Heart right ventricle (tissue), 16 donors: ENCODE measurements around the gene FGFR1OP2. TPM values are rescaled to one million over a fixed set of nuclear protein-coding genes. Genes with fewer than 3 reads are reported as not detected.
A peak's percentile ranks its signal among the peaks of the same experiment; 100 is the strongest.

ENCODE experiments used
- ATAC-seq, 8 donors: fragments of 200-7000 bp; cut with Tn5 transposase; one replicate each; pipeline ENCODE4 v1.9.1; 2020; ENCODE audit warnings: mild to moderate bottlenecking in 8 of 8, moderate library complexity in 8 of 8, moderate number of reproducible peaks in 1 of 8
- DNase-seq, 2 donors: peaks; one replicate each; pipeline ENCODE4 v3.0.0-alpha.2; 2020
- H3K27ac ChIP-seq, 10 donors: fragments of 200-600 bp; sonication (generic) in 2 of 10; one replicate each; pipeline versions ENCODE4 v1.5.0 to v1.8.0; 2020 to 2022; ENCODE audit warnings: mild to moderate bottlenecking in 3 of 10
- H3K27me3 ChIP-seq, 7 donors: fragments of 200-600 bp; one replicate each; pipeline ENCODE4 v1.8.0; 2021 to 2022; ENCODE audit warnings: mild to moderate bottlenecking in 2 of 7
- H3K36me3 ChIP-seq, 9 donors: fragments of 200-600 bp; sonication (generic) in 1 of 9; one replicate each; pipeline versions ENCODE4 v1.5.0 to v1.8.0; 2020 to 2022; ENCODE audit warnings: mild to moderate bottlenecking in 2 of 9
- H3K4me1 ChIP-seq, 9 donors: fragments of 200-600 bp; sonication (generic) in 1 of 9; one replicate each; pipeline versions ENCODE4 v1.5.0 to v1.8.0; 2020 to 2022; ENCODE audit warnings: mild to moderate bottlenecking in 4 of 9
- H3K4me3 ChIP-seq, 10 donors: fragments of 200-600 bp; sonication (generic) in 2 of 10; one replicate each; pipeline versions ENCODE4 v1.5.0 to v1.8.0; 2020 to 2022; ENCODE audit warnings: mild to moderate bottlenecking in 7 of 10, moderate library complexity in 2 of 10
- H3K9me3 ChIP-seq, 11 donors: fragments of 200-600 bp in 10 of 11; sonication (generic) in 2 of 11; one replicate each; pipeline versions ENCODE4 v1.5.0 to v1.8.0; 2013 to 2022; ENCODE audit warnings: mild to moderate bottlenecking in 2 of 11, control low read depth in 1 of 11, moderate library complexity in 1 of 11
- WGBS, 2 donors: extraction: QIAGEN DNeasy Blood & Tissue Kit; methylation state at CpG; one replicate each; pipeline ENCODE4 v1.1.7; 2013; ENCODE audit warnings: inconsistent platforms in 1 of 2; 5-methylcytosine and 5-hydroxymethylcytosine counted together
- intact Hi-C, 10 donors: fragments of 100-400 bp; cut with DNase I; formaldehyde crosslinking; loops; one replicate each; pipeline versions ENCODE4 v1.11.1 to v1.14.2; 2022
- polyA plus RNA-seq, 2 donors: library from polyadenylated mRNA; stranded (reverse); fragments of 200-250 nt; gene quantifications; one replicate each; pipeline ENCODE4 v1.2.3, GENCODE V29; 2013
- total RNA-seq, 10 donors: library from RNA; stranded (reverse); fragmentation: NEBNext Ultra II Directional in 3 of 10; extraction: Animal tissue kit (Norgen Biotek cat#: 25700) in 3 of 10; gene quantifications; one replicate each; pipeline versions ENCODE4 v1.2.1 to v1.2.4, GENCODE V29; 2021 to 2023
- TF ChIP-seq, protein P1 (sequence below), 9 donors: fragments of 200-600 bp; sonication (generic) in 2 of 9; IDR thresholded peaks; one replicate each; pipeline versions ENCODE4 v1.5.0 to v1.8.0; 2021 to 2022; ENCODE audit warnings: antibody characterized with exemption in 9 of 9, mild to moderate bottlenecking in 5 of 9, moderate library complexity in 1 of 9
- donor health status: Arrhythmogenic right ventricular cardiomyopathy.
- donor health status: ischemic (EF 13 %, LVEDD 7.1; RV severe dilation, severe dysfunction).
- donor health status: healthy with polysubstance abuse.
- donor health status: DM: no; HTN: yes; CAD: no.
- donor health status: DM: no; HTN: no; CAD: no.
- donor health status: ischemic (EF 25% LVEDD 6.9; RV normal size, moderate dysfunction).
- donor health status: ischemic (EF 25% LVEDD 5.7; RV mildly dilated, moderate dysfunction).
- donor health status: healthy.
- donor health status: DM: yes; HTN: yes; CAD: no.
- donor health status: Ischemic cardiomyopathy.
- donor health status: ischemic (EF 35%, LVEDD 5.7; RV mildly dilated, moderate dysfunction).
- donor health status: nonischemic (EF 11% LVEDD 7.7; RV severe dilation, severe dysfunction).
- donor health status: DM: yes; HTN: yes; CAD: no.
- donor health status: PGD.
- donor health status: ischemic (EF 29% LVEDD 5.4; RV normal size, mild dysfunction).
- donor health status: nonischemic (EF 23%, LVEDD 6.1; RV moderate dilation, normal function).

FGFR1OP2 gene
- total and polyA plus RNA-seq, 12 donors, result 22.3 to 41.6 (median 27.9) TPM

DNA sequence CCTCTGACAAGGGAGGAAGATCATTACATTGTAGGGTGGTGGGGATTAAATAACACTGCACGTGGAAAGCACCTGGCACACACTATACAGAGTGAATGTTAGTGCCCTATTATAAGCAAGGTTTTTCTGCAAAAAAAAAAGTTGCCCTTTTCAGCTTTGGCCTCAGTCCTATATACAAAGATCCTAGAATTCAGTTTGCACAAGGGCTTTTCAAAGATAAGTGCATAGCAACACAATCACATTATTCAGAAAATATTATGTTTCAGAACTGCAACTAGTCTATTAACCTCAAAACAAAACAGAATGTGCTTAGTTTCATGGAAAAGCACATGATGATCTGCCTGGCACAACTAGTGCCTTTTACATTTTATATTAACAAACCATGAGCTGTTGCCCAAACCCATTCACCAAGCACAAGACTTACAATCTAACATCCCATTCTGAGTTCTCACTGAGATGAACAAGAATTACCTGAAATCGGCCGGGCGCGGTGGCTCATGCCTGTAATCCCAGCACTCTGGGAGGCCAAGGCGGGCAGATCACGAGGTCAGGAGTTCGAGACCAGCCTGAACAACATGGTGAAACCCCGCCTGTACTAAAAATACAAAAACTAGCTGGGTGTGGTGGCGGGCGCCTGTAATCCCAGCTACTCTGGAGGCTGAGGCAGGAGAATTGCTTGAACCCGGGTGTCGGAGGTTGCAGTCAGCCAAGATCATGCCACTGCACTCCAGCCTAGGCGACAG lies 74.1 kb downstream of the FGFR1OP2 start:
- H3K27me3 ChIP-seq, result no peaks in the 10 kb centered on the region
- TF ChIP-seq, protein P1, sequence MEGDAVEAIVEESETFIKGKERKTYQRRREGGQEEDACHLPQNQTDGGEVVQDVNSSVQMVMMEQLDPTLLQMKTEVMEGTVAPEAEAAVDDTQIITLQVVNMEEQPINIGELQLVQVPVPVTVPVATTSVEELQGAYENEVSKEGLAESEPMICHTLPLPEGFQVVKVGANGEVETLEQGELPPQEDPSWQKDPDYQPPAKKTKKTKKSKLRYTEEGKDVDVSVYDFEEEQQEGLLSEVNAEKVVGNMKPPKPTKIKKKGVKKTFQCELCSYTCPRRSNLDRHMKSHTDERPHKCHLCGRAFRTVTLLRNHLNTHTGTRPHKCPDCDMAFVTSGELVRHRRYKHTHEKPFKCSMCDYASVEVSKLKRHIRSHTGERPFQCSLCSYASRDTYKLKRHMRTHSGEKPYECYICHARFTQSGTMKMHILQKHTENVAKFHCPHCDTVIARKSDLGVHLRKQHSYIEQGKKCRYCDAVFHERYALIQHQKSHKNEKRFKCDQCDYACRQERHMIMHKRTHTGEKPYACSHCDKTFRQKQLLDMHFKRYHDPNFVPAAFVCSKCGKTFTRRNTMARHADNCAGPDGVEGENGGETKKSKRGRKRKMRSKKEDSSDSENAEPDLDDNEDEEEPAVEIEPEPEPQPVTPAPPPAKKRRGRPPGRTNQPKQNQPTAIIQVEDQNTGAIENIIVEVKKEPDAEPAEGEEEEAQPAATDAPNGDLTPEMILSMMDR (IDR thresholded peaks at IDR 0.05), result no peak
- no peak overlapping the region for H3K27ac ChIP-seq
- H3K4me3 ChIP-seq, result peak overlapping the region in 3 of 10 donors; percentile 86 to 93 (median 90)
- DNase-seq (no peak), ATAC-seq (no peak)
- no peaks in the 10 kb centered on the region for H3K9me3 ChIP-seq
- H3K36me3 ChIP-seq, result peaks cover 0 to 4% (median 0%) of the 10 kb centered on the region in 9 donors
- 90 to 91% methylated on average over 14 of the region's 14 CpGs for WGBS, 2 donors
- peaks cover 0 to 57% (median 39%) of the 10 kb centered on the region in 9 donors for H3K4me1 ChIP-seq
- intact Hi-C loops, result loop anchor here in 8 of 10 donors (5.0 to 10.0 kb wide), 6 partner anchors 75 to 232 kb away; partner anchors contain the start of genes FGFR1OP2 (in 6 of the 8), INTS13 (in 6 of the 8), STK38L (in 2 of the 8) and ITPR2 (in 1 of the 8)

DNA sequence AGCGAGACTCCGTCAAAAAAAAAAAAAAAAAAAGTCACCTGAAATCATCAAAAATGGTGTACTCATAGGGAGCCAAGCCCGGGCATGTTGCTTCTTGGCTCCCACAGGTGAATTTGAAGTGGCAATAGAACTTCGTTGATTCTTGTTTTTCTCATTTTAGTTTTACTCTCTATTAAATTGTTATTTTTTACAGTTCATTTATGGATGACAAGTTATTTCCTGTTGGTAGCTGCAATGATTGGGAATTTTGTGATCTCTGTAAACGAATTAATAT lies 74.6 kb downstream of the FGFR1OP2 start:
- intact Hi-C loops, result loop anchor here in 8 of 10 donors (5.0 to 10.0 kb wide), 6 partner anchors 76 to 232 kb away; partner anchors contain the start of genes FGFR1OP2 (in 6 of the 8), INTS13 (in 6 of the 8), STK38L (in 2 of the 8) and ITPR2 (in 1 of the 8)
- WGBS, 2 donors, result 74 to 84% methylated on average over 5 of the region's 5 CpGs
- TF ChIP-seq, protein P1 (IDR thresholded peaks at IDR 0.05), result no peak
- Histone ChIP-seq H3K9me3 (no peaks in the 10 kb centered on the region), H3K4me1 (peaks cover 0 to 54% (median 39%) of the 10 kb centered on the region in 9 donors), H3K27ac (peak overlapping the region in 3 of 10 donors; percentile 90 to 92 (median 91)), H3K36me3 (peaks cover 0 to 4% (median 0%) of the 10 kb centered on the region in 9 donors), H3K4me3 (peak overlapping the region in 6 of 10 donors; percentile 68 to 98 (median 92)), H3K27me3 (no peaks in the 10 kb centered on the region)
- ATAC-seq (no peak), DNase-seq (no peak)

DNA sequence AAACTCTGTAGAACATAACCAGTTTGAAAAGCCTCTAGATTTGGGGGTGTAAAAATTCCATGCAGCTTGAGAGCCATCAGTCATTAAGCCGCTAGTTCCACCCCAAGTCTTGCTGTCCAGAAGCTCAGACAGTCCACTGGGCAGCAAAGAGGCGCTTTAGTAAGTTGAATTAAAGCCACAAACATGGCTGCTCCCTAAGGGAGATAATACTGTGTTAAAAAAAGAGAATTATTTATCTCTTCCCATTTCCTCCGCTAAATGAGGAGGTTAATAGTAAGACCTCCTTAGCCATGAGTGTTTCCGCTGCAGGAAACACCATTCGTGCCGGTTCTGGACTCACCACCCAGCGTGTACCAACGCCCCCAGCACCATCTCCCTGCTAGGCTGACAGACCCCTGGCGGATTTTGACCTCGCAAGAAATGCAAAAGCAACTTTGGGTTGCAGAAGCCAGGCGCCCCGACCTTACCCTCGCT lies 75.4 kb downstream of the FGFR1OP2 start:
- WGBS, 2 donors, result 0 to 1% methylated on average over 13 of the region's 13 CpGs
- Histone ChIP-seq H3K36me3 (peaks cover 0 to 4% (median 0%) of the 10 kb centered on the region in 9 donors), H3K9me3 (no peaks in the 10 kb centered on the region), H3K27me3 (no peaks in the 10 kb centered on the region), H3K27ac (peak overlapping the region; percentile 73 to 95 (median 92)), H3K4me1 (peaks cover 0 to 54% (median 39%) of the 10 kb centered on the region in 9 donors), H3K4me3 (peak overlapping the region; percentile 60 to 98 (median 79))
- peak in 7 of 8 donors; percentile 21 to 45 (median 32) for ATAC-seq
- intact Hi-C loops, result loop anchor here in 9 of 10 donors (1.0 to 10.0 kb wide), 10 partner anchors 75 to 293 kb away; partner anchors contain the start of genes FGFR1OP2 (in 9 of the 9), INTS13 (in 6 of the 9), STK38L (in 2 of the 9) and ITPR2 (in 1 of the 9)
- no peak for DNase-seq
- TF ChIP-seq, protein P1 (IDR thresholded peaks at IDR 0.05), result no peak

DNA sequence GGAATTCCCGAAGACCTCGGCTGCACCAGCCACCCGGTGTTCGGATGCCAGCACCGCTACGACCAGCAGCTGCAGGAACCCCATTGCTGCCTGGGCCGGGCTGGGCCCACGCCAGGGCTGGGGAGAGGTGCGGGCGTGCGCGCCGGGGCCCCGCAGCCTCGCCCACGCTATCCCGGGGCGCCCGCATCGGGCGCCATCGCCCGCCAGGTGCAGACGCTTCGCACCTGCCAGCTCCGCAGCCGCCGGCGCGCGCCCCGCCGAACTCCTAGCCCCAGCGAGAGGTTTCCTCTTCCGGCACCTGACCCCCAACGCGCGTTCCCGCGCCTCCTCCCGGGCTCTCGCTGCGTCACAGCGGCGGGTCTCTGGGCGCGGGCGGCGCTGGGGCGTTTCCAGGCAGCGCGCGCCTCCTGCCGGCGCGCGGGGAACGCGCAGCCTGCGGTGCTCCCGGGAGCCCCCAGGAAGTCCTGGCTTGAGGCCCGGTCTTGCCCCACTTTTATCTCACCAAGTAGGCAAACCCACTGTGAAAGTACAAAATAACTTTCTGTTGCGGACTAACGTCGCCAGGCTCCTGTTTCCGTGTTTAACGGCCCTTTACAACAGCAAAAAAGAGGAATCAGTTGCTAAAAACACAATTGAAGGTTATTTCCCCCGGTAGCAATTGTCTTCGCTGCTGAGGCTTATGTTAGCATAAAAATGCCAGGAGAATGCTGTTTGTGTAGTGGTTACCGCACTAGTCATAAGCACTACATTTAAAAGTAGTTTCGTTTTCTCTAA lies 76.0 kb downstream of the FGFR1OP2 start, which contains the start of gene TM7SF3:
TM7SF3 (minus strand) TSS at position 300 of the 774 bp plus-strand sequence; CDS start at position 84, 216 bp downstream.
- WGBS, 2 donors, result 0 to 1% methylated on average over 69 to 71 of the region's 71 CpGs
- Histone ChIP-seq H3K36me3 (peaks cover 0 to 4% (median 0%) of the 10 kb centered on the region in 9 donors), H3K4me1 (peaks cover 0 to 54% (median 39%) of the 10 kb centered on the region in 9 donors), H3K27ac (peak within 1 kb of the TSS; percentile 73 to 95 (median 92)), H3K27me3 (no peaks in the 10 kb centered on the region), H3K9me3 (no peaks in the 10 kb centered on the region), H3K4me3 (peak within 1 kb of the TSS; percentile 60 to 98 (median 79))
- ATAC-seq, result peak; percentile 93 to 99 (median 96)
- intact Hi-C loops, result loop anchor here in 9 of 10 donors (1.0 to 10.0 kb wide), 10 partner anchors 75 to 293 kb away; partner anchors contain the start of genes FGFR1OP2 (in 9 of the 9), INTS13 (in 6 of the 9), STK38L (in 2 of the 9) and ITPR2 (in 1 of the 9)
- TF ChIP-seq, protein P1 (IDR thresholded peaks at IDR 0.05), result peak; percentile 92 to 99 (median 98)
- peak; percentile 94 for DNase-seq
